ENCODE data around the gene TMED4. TPM values are rescaled to one million over a fixed set of nuclear protein-coding genes. Genes with fewer than 3 reads are reported as not detected.

The TMED4 gene
- total and polyA plus RNA-seq, 2 of the 13 experiments (the other 11 are each of a cell fraction or from before 2014, with no cell fraction given): 81.4 to 109 TPM

DNA sequence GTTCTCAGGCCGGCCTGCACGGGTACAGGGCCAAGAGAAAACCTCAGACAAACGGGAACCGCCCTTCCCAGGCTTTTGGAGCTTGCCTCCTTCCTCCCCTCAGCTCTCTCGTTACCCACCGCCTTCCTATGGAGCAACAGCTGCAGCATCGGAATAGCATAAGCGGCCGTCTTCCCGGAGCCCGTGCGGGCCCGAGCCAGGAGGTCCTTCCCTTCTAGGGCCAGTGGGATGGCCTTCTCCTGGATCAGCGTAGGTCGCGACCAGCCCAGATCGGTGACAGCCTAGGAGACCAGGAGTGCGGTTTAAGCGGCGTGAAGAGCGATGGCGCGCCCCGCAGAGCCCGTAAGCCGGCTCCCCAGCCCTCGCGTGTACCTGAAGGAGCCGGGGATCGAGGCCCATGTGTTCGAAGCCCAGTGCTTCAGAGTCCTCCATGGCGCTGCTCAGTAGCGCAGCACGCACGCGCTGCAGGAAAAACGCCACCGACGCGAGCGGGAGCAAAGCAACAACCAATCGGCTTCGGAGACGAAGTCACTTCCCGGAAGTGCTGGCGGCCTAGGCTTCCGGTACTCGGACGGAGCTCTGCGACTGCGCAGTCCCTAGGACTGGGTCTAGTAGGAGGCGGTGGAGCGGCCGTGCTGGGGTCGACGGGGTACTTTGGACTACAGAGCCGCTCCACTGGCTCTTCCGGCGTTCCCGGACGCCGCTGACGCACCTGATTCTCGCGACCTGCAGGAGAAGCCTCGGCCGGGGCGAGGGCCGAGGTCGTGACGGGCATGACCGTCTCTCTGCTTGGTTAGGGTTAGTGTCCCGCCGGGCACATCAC lies 8.4 kb downstream of the TMED4 start, which contains the start of gene DDX56 (continued):
- TF ChIP-seq ZKSCAN1 (IDR thresholded peaks at IDR 0.05; ENCODE audit: low read length) (no peak), ZNF451 (CRISPR knock-in tag; IDR thresholded peaks at IDR 0.05) (no peak; the same call in none of the 2 replicates), ZNF136 (CRISPR knock-in tag; IDR thresholded peaks at IDR 0.05; ENCODE audit: low read depth) (no peak; the same call in 1 of the 2 replicates), ZNF878 (CRISPR knock-in tag; IDR thresholded peaks at IDR 0.05) (peak; percentile 88), ZNF101 (CRISPR knock-in tag; IDR thresholded peaks at IDR 0.05; ENCODE audit: borderline replicate concordance, low read depth) (peak; percentile 85; the same call in 1 of the 2 replicates), RFX3 (CRISPR knock-in tag; IDR thresholded peaks at IDR 0.05) (no peak; the same call in 1 of the 2 replicates), CC2D1A (CRISPR knock-in tag; IDR thresholded peaks at IDR 0.05) (no peak), CBX1 (IDR thresholded peaks at IDR 0.05; ENCODE audit: low read depth) (peak; percentile 72), ZC3H13 (CRISPR knock-in tag; IDR thresholded peaks at IDR 0.05) (peak; percentile 68; the same call in 1 of the 2 replicates), KAT8 (CRISPR knock-in tag; IDR thresholded peaks at IDR 0.05) (peak; percentile 98), FOSL2 (CRISPR knock-in tag; IDR thresholded peaks at IDR 0.05) (peak; percentile 57), TFDP1 (CRISPR knock-in tag; IDR thresholded peaks at IDR 0.05; ENCODE audit: borderline replicate concordance) (peak; percentile 95)
- TF ChIP-seq, protein P1, sequence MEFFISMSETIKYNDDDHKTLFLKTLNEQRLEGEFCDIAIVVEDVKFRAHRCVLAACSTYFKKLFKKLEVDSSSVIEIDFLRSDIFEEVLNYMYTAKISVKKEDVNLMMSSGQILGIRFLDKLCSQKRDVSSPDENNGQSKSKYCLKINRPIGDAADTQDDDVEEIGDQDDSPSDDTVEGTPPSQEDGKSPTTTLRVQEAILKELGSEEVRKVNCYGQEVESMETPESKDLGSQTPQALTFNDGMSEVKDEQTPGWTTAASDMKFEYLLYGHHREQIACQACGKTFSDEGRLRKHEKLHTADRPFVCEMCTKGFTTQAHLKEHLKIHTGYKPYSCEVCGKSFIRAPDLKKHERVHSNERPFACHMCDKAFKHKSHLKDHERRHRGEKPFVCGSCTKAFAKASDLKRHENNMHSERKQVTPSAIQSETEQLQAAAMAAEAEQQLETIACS (CRISPR knock-in tag; IDR thresholded peaks at IDR 0.05): peak; percentile 71
- TF ChIP-seq, protein P2, sequence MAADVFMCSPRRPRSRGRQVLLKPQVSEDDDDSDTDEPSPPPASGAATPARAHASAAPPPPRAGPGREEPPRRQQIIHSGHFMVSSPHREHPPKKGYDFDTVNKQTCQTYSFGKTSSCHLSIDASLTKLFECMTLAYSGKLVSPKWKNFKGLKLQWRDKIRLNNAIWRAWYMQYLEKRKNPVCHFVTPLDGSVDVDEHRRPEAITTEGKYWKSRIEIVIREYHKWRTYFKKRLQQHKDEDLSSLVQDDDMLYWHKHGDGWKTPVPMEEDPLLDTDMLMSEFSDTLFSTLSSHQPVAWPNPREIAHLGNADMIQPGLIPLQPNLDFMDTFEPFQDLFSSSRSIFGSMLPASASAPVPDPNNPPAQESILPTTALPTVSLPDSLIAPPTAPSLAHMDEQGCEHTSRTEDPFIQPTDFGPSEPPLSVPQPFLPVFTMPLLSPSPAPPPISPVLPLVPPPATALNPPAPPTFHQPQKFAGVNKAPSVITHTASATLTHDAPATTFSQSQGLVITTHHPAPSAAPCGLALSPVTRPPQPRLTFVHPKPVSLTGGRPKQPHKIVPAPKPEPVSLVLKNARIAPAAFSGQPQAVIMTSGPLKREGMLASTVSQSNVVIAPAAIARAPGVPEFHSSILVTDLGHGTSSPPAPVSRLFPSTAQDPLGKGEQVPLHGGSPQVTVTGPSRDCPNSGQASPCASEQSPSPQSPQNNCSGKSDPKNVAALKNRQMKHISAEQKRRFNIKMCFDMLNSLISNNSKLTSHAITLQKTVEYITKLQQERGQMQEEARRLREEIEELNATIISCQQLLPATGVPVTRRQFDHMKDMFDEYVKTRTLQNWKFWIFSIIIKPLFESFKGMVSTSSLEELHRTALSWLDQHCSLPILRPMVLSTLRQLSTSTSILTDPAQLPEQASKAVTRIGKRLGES (CRISPR knock-in tag; IDR thresholded peaks at IDR 0.05; ENCODE audit: borderline replicate concordance): no peak; the same call in 1 of the 2 replicates
- TF ChIP-seq, protein P3, sequence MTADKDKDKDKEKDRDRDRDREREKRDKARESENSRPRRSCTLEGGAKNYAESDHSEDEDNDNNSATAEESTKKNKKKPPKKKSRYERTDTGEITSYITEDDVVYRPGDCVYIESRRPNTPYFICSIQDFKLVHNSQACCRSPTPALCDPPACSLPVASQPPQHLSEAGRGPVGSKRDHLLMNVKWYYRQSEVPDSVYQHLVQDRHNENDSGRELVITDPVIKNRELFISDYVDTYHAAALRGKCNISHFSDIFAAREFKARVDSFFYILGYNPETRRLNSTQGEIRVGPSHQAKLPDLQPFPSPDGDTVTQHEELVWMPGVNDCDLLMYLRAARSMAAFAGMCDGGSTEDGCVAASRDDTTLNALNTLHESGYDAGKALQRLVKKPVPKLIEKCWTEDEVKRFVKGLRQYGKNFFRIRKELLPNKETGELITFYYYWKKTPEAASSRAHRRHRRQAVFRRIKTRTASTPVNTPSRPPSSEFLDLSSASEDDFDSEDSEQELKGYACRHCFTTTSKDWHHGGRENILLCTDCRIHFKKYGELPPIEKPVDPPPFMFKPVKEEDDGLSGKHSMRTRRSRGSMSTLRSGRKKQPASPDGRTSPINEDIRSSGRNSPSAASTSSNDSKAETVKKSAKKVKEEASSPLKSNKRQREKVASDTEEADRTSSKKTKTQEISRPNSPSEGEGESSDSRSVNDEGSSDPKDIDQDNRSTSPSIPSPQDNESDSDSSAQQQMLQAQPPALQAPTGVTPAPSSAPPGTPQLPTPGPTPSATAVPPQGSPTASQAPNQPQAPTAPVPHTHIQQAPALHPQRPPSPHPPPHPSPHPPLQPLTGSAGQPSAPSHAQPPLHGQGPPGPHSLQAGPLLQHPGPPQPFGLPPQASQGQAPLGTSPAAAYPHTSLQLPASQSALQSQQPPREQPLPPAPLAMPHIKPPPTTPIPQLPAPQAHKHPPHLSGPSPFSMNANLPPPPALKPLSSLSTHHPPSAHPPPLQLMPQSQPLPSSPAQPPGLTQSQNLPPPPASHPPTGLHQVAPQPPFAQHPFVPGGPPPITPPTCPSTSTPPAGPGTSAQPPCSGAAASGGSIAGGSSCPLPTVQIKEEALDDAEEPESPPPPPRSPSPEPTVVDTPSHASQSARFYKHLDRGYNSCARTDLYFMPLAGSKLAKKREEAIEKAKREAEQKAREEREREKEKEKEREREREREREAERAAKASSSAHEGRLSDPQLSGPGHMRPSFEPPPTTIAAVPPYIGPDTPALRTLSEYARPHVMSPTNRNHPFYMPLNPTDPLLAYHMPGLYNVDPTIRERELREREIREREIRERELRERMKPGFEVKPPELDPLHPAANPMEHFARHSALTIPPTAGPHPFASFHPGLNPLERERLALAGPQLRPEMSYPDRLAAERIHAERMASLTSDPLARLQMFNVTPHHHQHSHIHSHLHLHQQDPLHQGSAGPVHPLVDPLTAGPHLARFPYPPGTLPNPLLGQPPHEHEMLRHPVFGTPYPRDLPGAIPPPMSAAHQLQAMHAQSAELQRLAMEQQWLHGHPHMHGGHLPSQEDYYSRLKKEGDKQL (CRISPR knock-in tag; IDR thresholded peaks at IDR 0.05; ENCODE audit: low read depth): peak; percentile 51; the same call in 1 of the 2 replicates
